K562 (cell line): ENCODE data around the gene COMMD4. TPM values are rescaled to one million over a fixed set of nuclear protein-coding genes. Genes with fewer than 3 reads are reported as not detected.

Source experiments
- FOXA3 ChIP-seq, 2 experiments: fragments of 450-650 bp in 1 of 2; sonication (generic) in 1 of 2; formaldehyde crosslinking; IDR thresholded peaks in 1 of 2; conservative IDR thresholded peaks in 1 of 2; 2 replicates each; pipeline versions ENCODE4 v1.4.0 to v1.8.0; 2020 to 2022; ENCODE audit warnings: mild to moderate bottlenecking in 2 of 2, missing genetic modification reagents in 1 of 2
- HMBOX1 ChIP-seq: sonication (generic); IDR thresholded peaks from 2 replicates; pipeline ENCODE4 v1.6.1; 2016
- JUN ChIP-seq, 2 experiments: sonication (generic) in 1 of 2; formaldehyde crosslinking in 1 of 2; IDR thresholded peaks; 2 replicates each; pipeline versions ENCODE4 v1.6.1 to v1.8.0; 2012 to 2022; ENCODE audit warnings: borderline replicate concordance in 2 of 2, mild to moderate bottlenecking in 2 of 2, improper control_type of control experiment in 1 of 2, low read depth in 1 of 2, low read length in 1 of 2, missing genetic modification reagents in 1 of 2
- JUNB ChIP-seq: fragments of 450-650 bp; formaldehyde crosslinking; conservative IDR thresholded peaks from 2 replicates; pipeline ENCODE4 v1.4.0; 2020; ENCODE audit warnings: mild to moderate bottlenecking
- KDM4B ChIP-seq, 2 experiments: fragments of 450-650 bp in 1 of 2; sonication (generic) in 1 of 2; IDR thresholded peaks; 2 replicates each; pipeline ENCODE4 v1.6.1; 2016 to 2017; ENCODE audit warnings: borderline replicate concordance in 2 of 2, antibody characterized with exemption in 1 of 2, low read depth in 1 of 2, mild to moderate bottlenecking in 1 of 2
- MTA3 ChIP-seq: fragments of 450-650 bp; formaldehyde crosslinking; IDR thresholded peaks from 2 replicates; pipeline ENCODE4 v1.6.1; 2017; ENCODE audit warnings: mild to moderate bottlenecking, borderline replicate concordance
- MXD1 ChIP-seq: fragments of 250-450 bp; sonication (Bioruptor Pico); IDR thresholded peaks from 2 replicates; pipeline ENCODE4 v1.8.0; 2021; ENCODE audit warnings: borderline replicate concordance, mild to moderate bottlenecking, moderate library complexity; ENCODE audit not compliant: poor library complexity, severe bottlenecking
- ZHX1 ChIP-seq: fragments of 150-350 bp; conservative IDR thresholded peaks from 2 replicates; pipeline ENCODE4 v1.6.1; 2014; ENCODE audit warnings: low read length
- ZNF280A ChIP-seq: fragments of 450-650 bp; IDR thresholded peaks from 2 replicates; pipeline ENCODE4 v1.6.1; 2018; ENCODE audit warnings: mild to moderate bottlenecking, low read depth; ENCODE audit not compliant: partially characterized antibody
- ZNF707 ChIP-seq: fragments of 250-450 bp; sonication (Bioruptor Pico); conservative IDR thresholded peaks from 2 replicates; pipeline ENCODE4 v1.8.0; 2022; ENCODE audit warnings: inconsistent platforms, mild to moderate bottlenecking, moderate library complexity
- polyA plus RNA-seq, 8 experiments: library from polyadenylated mRNA; depleted of rRNA in 4 of 8; stranded (reverse) in 5 of 8; unstranded in 3 of 8; fragments of >200 nt; fragmentation: Nextera tagmentation in 2 of 8; fragmentation: Illumina TruSeq in 1 of 8; extraction: Ambion mirVana in 2 of 8; extraction: Trizol in 1 of 8; gene quantifications; 2 replicates each; pipeline versions ENCODE4 v1.2.1 to v1.2.3, GENCODE V29; 2011 to 2014; ENCODE audit warnings: inconsistent platforms in 1 of 8, missing spikeins in 1 of 8
- total RNA-seq, 7 experiments: library from RNA; depleted of rRNA in 6 of 7; stranded (reverse); fragments of >200 nt in 6 of 7; fragmentation: Illumina TruSeq in 2 of 7; extraction: Trizol in 2 of 7; gene quantifications; 2 replicates each; pipeline versions ENCODE4 v1.2.1 to v1.2.3, GENCODE V29; 2011 to 2021; ENCODE audit warnings: low replicate concordance in 1 of 7
- TF ChIP-seq, protein P1 (sequence below), 2 experiments: fragments of 450-650 bp in 1 of 2; IDR thresholded peaks; 2 replicates each; pipeline ENCODE4 v1.6.1; 2011 to 2017; ENCODE audit warnings: low read depth in 2 of 2, antibody characterized with exemption in 1 of 2, borderline replicate concordance in 1 of 2, low read length in 1 of 2, mild to moderate bottlenecking in 1 of 2, mixed read lengths in 1 of 2; ENCODE audit not compliant: control insufficient read depth in 1 of 2
- TF ChIP-seq, protein P2 (sequence below), 3 experiments: fragments of 200-800 bp in 1 of 3; sonication (Bioruptor generic) in 1 of 3; sonication (generic) in 1 of 3; formaldehyde crosslinking in 1 of 3; IDR thresholded peaks; 2 replicates each; pipeline versions ENCODE4 v1.6.1 to v1.8.0; 2016 to 2022; ENCODE audit warnings: mild to moderate bottlenecking in 2 of 3, missing compliant biosample characterization in 2 of 3, missing genetic modification characterization in 2 of 3, missing genetic modification reagents in 1 of 3

COMMD4 gene
- total and polyA plus RNA-seq, 9 of the 15 experiments (the other 6 are each of a cell fraction or from before 2014, with no cell fraction given), result 20.4 to 140 (median 63.9) TPM

GRCh38 chr15:75368689-75369239, 32.9 kb downstream of the COMMD4 start (continued):
- TF ChIP-seq, protein P1, sequence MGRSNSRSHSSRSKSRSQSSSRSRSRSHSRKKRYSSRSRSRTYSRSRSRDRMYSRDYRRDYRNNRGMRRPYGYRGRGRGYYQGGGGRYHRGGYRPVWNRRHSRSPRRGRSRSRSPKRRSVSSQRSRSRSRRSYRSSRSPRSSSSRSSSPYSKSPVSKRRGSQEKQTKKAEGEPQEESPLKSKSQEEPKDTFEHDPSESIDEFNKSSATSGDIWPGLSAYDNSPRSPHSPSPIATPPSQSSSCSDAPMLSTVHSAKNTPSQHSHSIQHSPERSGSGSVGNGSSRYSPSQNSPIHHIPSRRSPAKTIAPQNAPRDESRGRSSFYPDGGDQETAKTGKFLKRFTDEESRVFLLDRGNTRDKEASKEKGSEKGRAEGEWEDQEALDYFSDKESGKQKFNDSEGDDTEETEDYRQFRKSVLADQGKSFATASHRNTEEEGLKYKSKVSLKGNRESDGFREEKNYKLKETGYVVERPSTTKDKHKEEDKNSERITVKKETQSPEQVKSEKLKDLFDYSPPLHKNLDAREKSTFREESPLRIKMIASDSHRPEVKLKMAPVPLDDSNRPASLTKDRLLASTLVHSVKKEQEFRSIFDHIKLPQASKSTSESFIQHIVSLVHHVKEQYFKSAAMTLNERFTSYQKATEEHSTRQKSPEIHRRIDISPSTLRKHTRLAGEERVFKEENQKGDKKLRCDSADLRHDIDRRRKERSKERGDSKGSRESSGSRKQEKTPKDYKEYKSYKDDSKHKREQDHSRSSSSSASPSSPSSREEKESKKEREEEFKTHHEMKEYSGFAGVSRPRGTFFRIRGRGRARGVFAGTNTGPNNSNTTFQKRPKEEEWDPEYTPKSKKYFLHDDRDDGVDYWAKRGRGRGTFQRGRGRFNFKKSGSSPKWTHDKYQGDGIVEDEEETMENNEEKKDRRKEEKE (IDR thresholded peaks at IDR 0.05; ENCODE audit: borderline replicate concordance in 1 of 2, control insufficient read depth in 1 of 2, low read depth in 2 of 2, low read length in 1 of 2), result no peak
- TF ChIP-seq ZNF280A (no peak), ZNF707 (no peak), MXD1 (CRISPR knock-in tag) (no peak), FOXA3 (CRISPR knock-in tag; conservative IDR thresholded peaks at IDR 0.05 in 1 of 2, IDR thresholded peaks at IDR 0.05 in 1 of 2) (peak in 1 of 2 experiments; percentile 51; a peak in 1 of 4 replicates), MTA3 (no peak), JUN (IDR thresholded peaks at IDR 0.05; ENCODE audit: borderline replicate concordance, low read depth, low read length) (no peak), JUN (CRISPR knock-in tag; IDR thresholded peaks at IDR 0.05; ENCODE audit: borderline replicate concordance) (no peak), KDM4B (IDR thresholded peaks at IDR 0.05; ENCODE audit: borderline replicate concordance in 2 of 2, low read depth in 1 of 2) (no peak), ZHX1 (0 out of 2 replicates have a peak, but pooled peaks have one; percentile 71), HMBOX1 (no peak), JUNB (CRISPR knock-in tag) (no peak)
- TF ChIP-seq, protein P2, sequence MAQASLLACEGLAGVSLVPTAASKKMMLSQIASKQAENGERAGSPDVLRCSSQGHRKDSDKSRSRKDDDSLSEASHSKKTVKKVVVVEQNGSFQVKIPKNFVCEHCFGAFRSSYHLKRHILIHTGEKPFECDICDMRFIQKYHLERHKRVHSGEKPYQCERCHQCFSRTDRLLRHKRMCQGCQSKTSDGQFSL (CRISPR knock-in tag; IDR thresholded peaks at IDR 0.05), result no peak
- TF ChIP-seq, protein P2 (tag; IDR thresholded peaks at IDR 0.05), result no peak
